Endothelial cell of umbilical vein (primary cell): ENCODE results near the gene VSIG10L2. TPM values are rescaled to one million over a fixed set of nuclear protein-coding genes. Genes with fewer than 3 reads are reported as not detected.

Experiments
- BruUV-seq: library from RNA; stranded (reverse); fragments of 400-500 nt; replicated peaks from 2 replicates; lab custom pipeline; 2021; lab: Mats Ljungman, UMichigan
- CTCF ChIA-PET: fragments of 300-600, 350-600 bp; sonication (Branson Sonifier 250); formaldehyde crosslinking; loops from one replicate; lab custom pipeline; 2021; ENCODE audit warnings: antibody characterized with exemption, inconsistent platforms; lab: Charles Lee
- POLR2A ChIA-PET: fragments of 300-600, 350-600 bp; sonication (Branson Sonifier 250); formaldehyde crosslinking; loops from one replicate; lab custom pipeline; 2021; ENCODE audit warnings: antibody characterized with exemption, inconsistent platforms; lab: Charles Lee
- DNase-seq: peaks from one replicate; pipeline ENCODE4 v3.0.0-alpha.2; 2011; ENCODE audit warnings: low read depth, low spot score
- FAIRE-seq: peaks from 2 replicates; lab custom pipeline; 2011; peaks lifted over from hg19 to GRCh38; lab: Jason Lieb, UNC
- H2AFZ ChIP-seq: 2 replicates; pipeline ENCODE4 v1.6.0; 2012; ENCODE audit warnings: low read depth, low read length, control low read depth, inconsistent platforms
- H3K27ac ChIP-seq: 2 replicates; pipeline ENCODE4 v1.5.1; 2011; ENCODE audit warnings: low read depth, mild to moderate bottlenecking, control low read depth, low read length, moderate library complexity; ENCODE audit not compliant: insufficient read depth
- H3K27me3 ChIP-seq, 2 experiments: 2 replicates each; pipeline versions ENCODE4 v1.6.0 to v1.6.1; 2011; ENCODE audit warnings: low read length in 2 of 2, mixed read lengths in 1 of 2; ENCODE audit not compliant: control insufficient read depth in 2 of 2, insufficient read depth in 2 of 2
- H3K36me3 ChIP-seq, 2 experiments: 2 replicates in 1 of 2; 3 replicates in 1 of 2; pipeline ENCODE4 v1.5.1; 2011; ENCODE audit warnings: low read length in 2 of 2, mild to moderate bottlenecking in 1 of 2, moderate library complexity in 1 of 2; ENCODE audit not compliant: control insufficient read depth in 2 of 2, insufficient read depth in 2 of 2; ENCODE audit errors: extremely low read depth in 1 of 2
- H3K4me1 ChIP-seq: 3 replicates; pipeline ENCODE4 v1.5.1; 2011; ENCODE audit warnings: mild to moderate bottlenecking, low read length; ENCODE audit not compliant: control insufficient read depth, insufficient read depth; ENCODE audit errors: extremely low read depth
- H3K4me2 ChIP-seq: 2 replicates; pipeline ENCODE4 v1.6.1; 2011; ENCODE audit warnings: low read length, control low read depth, mixed read lengths; ENCODE audit not compliant: insufficient read depth
- H3K4me3 ChIP-seq, 3 experiments: fragments of 200-600 bp in 1 of 3; sonication (generic), shearing (Covaris generic) in 1 of 3; replicated peaks in 1 of 3; 2 replicates each; pipeline ENCODE4 v1.5.1; 2011 to 2016; ENCODE audit warnings: control low read depth in 3 of 3, low read length in 3 of 3, mild to moderate bottlenecking in 2 of 3, inconsistent platforms in 1 of 3, low read depth in 1 of 3, moderate library complexity in 1 of 3; ENCODE audit not compliant: insufficient read depth in 1 of 3
- H3K79me2 ChIP-seq: 2 replicates; pipeline ENCODE4 v1.6.0; 2012; ENCODE audit warnings: low read length, inconsistent platforms; ENCODE audit not compliant: control insufficient read depth, insufficient read depth
- H3K9ac ChIP-seq: replicated peaks from 2 replicates; pipeline ENCODE3; 2011; ENCODE audit warnings: low read length, control low read depth; ENCODE audit not compliant: insufficient read depth; ENCODE audit errors: extremely low read depth
- H3K9me1 ChIP-seq: replicated peaks from 3 replicates; pipeline ENCODE4 v1.6.0; 2011; ENCODE audit warnings: mild to moderate bottlenecking, low read length; ENCODE audit not compliant: control insufficient read depth, insufficient read depth; ENCODE audit errors: extremely low read depth
- H3K9me3 ChIP-seq: replicated peaks from 2 replicates; pipeline ENCODE4 v1.5.1; 2012; ENCODE audit warnings: low read length, inconsistent platforms; ENCODE audit not compliant: control insufficient read depth, insufficient read depth
- H4K20me1 ChIP-seq: replicated peaks from 2 replicates; pipeline ENCODE3; 2011; ENCODE audit warnings: mild to moderate bottlenecking, low read length; ENCODE audit not compliant: control insufficient read depth, insufficient read depth; ENCODE audit errors: extremely low read depth
- EZH2 ChIP-seq: IDR thresholded peaks from 2 replicates; pipeline ENCODE4 v1.6.1; 2012; ENCODE audit warnings: borderline replicate concordance, low read depth, mild to moderate bottlenecking, moderate library complexity, low read length, inconsistent platforms; ENCODE audit not compliant: severe bottlenecking
- FOS ChIP-seq: IDR thresholded peaks from 2 replicates; pipeline ENCODE4 v1.6.1; 2011; ENCODE audit warnings: mild to moderate bottlenecking, low read length, moderate library complexity, borderline replicate concordance; ENCODE audit not compliant: insufficient read depth
- GATA2 ChIP-seq: IDR thresholded peaks from 2 replicates; pipeline ENCODE4 v1.7.0; 2011; ENCODE audit warnings: low read depth, mild to moderate bottlenecking, moderate library complexity, mixed read lengths, low read length; ENCODE audit not compliant: insufficient read length, insufficient read depth
- JUN ChIP-seq: IDR thresholded peaks from 2 replicates; pipeline ENCODE4 v1.6.1; 2011; ENCODE audit warnings: borderline replicate concordance, low read depth; ENCODE audit not compliant: insufficient read length, insufficient read depth
- MYC ChIP-seq: IDR thresholded peaks from one replicate; pipeline ENCODE4 v1.6.1; 2011; ENCODE audit warnings: mild to moderate bottlenecking, low read depth, low read length
- POLR2A ChIP-seq: IDR thresholded peaks from 2 replicates; pipeline ENCODE4 v1.6.1; 2012; ENCODE audit warnings: low read depth, mild to moderate bottlenecking, control low read depth, low read length
- POLR2AphosphoS5 ChIP-seq: IDR thresholded peaks from 2 replicates; pipeline ENCODE4 v1.6.1; 2012; ENCODE audit warnings: low read depth, mild to moderate bottlenecking, control low read depth, low read length, moderate library complexity; ENCODE audit not compliant: insufficient read depth
- dilution Hi-C: fragments of 300-500 bp; cut with MboI; formaldehyde crosslinking; loops from one replicate; pipeline ENCODE4 v1.15.0; 2019; ENCODE audit warnings: low sequenced_read_pairs; ENCODE audit not compliant: extremely low pct_ligation_motif_present
- intact Hi-C: fragments of 100-400 bp; cut with micrococcal nuclease; formaldehyde crosslinking; loops from one replicate; pipeline ENCODE4 v1.10.0; 2022
- polyA plus RNA-seq, 4 experiments: library from polyadenylated mRNA; depleted of rRNA in 3 of 4; stranded (reverse) in 3 of 4; unstranded in 1 of 4; fragments of >200 nt; gene quantifications; 2 replicates each; pipeline versions ENCODE4 v1.2.1 to v1.2.3, GENCODE V29; 2011 to 2012; ENCODE audit warnings: missing spikeins in 1 of 4
- total RNA-seq: library from RNA; stranded (reverse); gene quantifications from 2 replicates; pipeline ENCODE4 v1.2.3, GENCODE V29; 2021
- TF ChIP-seq, protein P1 (sequence below): IDR thresholded peaks from 2 replicates; pipeline ENCODE4 v1.6.1; 2011; ENCODE audit not compliant: insufficient read depth, insufficient read length
- TF ChIP-seq, protein P2 (sequence below), 2 donors: IDR thresholded peaks; 1 replicate in 1 of 2; 2 replicates in 1 of 2; pipeline ENCODE4 v1.5.1; 2011; ENCODE audit warnings: low read length in 2 of 2, mild to moderate bottlenecking in 2 of 2, moderate library complexity in 2 of 2, control low read depth in 1 of 2, inconsistent platforms in 1 of 2, low read depth in 1 of 2; ENCODE audit not compliant: insufficient read depth in 1 of 2; ENCODE audit errors: extremely low read depth in 1 of 2

The VSIG10L2 gene
- total and polyA plus RNA-seq, 2 donors (not counting 3 experiments of a cell fraction or from before 2014, with no cell fraction given): not detected

DNA sequence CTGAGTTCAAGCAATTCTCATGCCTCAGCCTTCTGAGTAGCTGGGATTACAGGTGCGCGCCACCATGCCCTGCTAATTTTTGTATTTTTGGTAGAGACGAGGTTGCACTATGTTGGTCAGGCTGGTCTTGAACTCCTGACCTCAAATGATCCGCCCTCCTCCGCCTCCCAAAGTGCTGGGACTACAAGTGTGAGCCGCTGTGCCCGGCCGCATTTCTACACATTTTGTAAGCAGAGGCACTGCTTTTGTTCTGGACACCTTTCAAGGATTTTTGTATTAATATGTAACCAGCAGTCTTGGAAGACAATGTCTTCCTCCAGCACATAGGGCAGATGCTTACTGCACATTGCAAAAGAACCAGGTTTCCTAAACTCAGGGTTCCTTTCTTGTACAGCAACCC lies 11.4 kb upstream of the VSIG10L2 start:
- POLR2A ChIA-PET: no interaction called here
- H3K9ac ChIP-seq: no peak overlapping the region
- FAIRE-seq (no peak), DNase-seq (no peak)
- intact Hi-C loops (no loop called here), dilution Hi-C loops (no loop called here)
- no peaks in the 10 kb centered on the region for H4K20me1 ChIP-seq
- H3K4me2 ChIP-seq: no peak overlapping the region
- BruUV-seq: no TSS peak
- CTCF ChIA-PET: interaction anchor here (0.9 kb wide), 1 partner anchor 259 kb away, joined by 3 read pairs; no protein-coding TSS in a partner anchor
- peaks cover 0 to 2% of the 10 kb centered on the region in 2 experiments for H3K27me3 ChIP-seq
- no peaks in the 10 kb centered on the region for H3K4me1 ChIP-seq
- no peaks in the 10 kb centered on the region for H3K79me2 ChIP-seq
- H3K4me3 ChIP-seq: no peak overlapping the region
- no peak overlapping the region for H3K27ac ChIP-seq
- no peaks in the 10 kb centered on the region for H3K36me3 ChIP-seq
- H3K9me3 ChIP-seq: no peaks in the 10 kb centered on the region
- TF ChIP-seq EZH2 (no peak), FOS (no peak), POLR2AphosphoS5 (no peak), GATA2 (no peak), MYC (no peak), POLR2A (no peak), JUN (no peak)
- TF ChIP-seq, protein P1, sequence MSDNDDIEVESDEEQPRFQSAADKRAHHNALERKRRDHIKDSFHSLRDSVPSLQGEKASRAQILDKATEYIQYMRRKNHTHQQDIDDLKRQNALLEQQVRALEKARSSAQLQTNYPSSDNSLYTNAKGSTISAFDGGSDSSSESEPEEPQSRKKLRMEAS: no peak
- TF ChIP-seq, protein P2, sequence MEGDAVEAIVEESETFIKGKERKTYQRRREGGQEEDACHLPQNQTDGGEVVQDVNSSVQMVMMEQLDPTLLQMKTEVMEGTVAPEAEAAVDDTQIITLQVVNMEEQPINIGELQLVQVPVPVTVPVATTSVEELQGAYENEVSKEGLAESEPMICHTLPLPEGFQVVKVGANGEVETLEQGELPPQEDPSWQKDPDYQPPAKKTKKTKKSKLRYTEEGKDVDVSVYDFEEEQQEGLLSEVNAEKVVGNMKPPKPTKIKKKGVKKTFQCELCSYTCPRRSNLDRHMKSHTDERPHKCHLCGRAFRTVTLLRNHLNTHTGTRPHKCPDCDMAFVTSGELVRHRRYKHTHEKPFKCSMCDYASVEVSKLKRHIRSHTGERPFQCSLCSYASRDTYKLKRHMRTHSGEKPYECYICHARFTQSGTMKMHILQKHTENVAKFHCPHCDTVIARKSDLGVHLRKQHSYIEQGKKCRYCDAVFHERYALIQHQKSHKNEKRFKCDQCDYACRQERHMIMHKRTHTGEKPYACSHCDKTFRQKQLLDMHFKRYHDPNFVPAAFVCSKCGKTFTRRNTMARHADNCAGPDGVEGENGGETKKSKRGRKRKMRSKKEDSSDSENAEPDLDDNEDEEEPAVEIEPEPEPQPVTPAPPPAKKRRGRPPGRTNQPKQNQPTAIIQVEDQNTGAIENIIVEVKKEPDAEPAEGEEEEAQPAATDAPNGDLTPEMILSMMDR (IDR thresholded peaks at IDR 0.05; ENCODE audit: extremely low read depth in 1 of 2, insufficient read depth in 1 of 2, low read depth in 1 of 2, low read length in 2 of 2): no peak
- no peaks in the 10 kb centered on the region for H3K9me1 ChIP-seq
- no peak overlapping the region for H2AFZ ChIP-seq
